NK-92 (cell line): ENCODE data around the gene PLPPR4.

Source experiments
- DNase-seq: peaks from one replicate; lab custom pipeline; 2025; ENCODE audit not compliant: unreplicated experiment; lab: John Stamatoyannopoulos, UW

PLPPR4 gene

DNA sequence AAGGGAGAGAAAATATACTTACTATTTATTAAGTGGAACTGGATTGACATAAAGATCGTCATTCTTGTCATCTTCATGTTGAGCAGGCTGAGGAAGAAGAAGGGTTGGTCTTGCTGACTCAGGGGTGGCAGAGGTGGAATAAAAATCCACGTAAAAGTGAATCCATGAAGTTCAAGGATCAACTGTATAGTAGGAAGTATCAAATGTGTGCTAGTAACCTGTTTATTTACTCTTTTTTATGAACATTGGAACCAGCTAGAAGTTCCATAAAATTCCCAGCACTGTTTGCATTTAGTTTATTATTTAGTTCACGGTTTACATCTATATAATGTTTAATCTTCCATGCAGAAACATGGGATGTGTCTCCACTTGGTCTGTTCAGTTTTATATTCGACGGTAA lies 70.7 kb downstream of the PLPPR4 start:
- no peak for DNase-seq

DNA sequence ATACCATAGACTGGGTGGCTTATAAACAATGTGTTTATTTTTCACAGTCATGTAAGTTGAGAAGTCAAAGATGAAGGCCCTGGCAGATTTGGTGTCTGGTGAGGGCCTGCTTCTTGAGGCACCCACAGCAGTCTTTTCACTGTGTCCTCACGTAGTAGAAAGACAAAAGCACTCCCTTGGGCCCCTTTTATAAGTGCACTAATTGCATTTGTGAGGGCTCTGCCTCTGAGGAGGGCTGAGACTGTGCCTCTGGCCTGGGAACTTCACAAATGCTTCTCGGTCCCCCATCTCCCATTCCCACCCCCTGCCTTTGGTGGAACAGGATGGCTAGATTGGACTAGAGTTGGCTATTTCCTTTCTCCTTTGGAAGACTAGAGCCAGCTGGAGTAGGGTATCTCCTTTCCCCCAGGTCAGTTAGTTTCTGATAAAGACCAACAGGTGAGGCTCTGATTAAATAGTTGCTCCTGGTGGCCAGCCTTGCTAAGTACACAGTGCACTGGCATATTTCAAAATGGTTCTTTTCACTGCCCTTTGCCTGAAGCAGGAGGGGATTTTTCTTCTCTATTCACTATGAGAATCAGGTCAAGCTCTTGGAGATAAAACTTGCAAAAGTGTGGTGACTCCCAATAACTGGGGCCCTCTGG lies 82.9 kb downstream of the PLPPR4 start:
- DNase-seq, result no peak

DNA sequence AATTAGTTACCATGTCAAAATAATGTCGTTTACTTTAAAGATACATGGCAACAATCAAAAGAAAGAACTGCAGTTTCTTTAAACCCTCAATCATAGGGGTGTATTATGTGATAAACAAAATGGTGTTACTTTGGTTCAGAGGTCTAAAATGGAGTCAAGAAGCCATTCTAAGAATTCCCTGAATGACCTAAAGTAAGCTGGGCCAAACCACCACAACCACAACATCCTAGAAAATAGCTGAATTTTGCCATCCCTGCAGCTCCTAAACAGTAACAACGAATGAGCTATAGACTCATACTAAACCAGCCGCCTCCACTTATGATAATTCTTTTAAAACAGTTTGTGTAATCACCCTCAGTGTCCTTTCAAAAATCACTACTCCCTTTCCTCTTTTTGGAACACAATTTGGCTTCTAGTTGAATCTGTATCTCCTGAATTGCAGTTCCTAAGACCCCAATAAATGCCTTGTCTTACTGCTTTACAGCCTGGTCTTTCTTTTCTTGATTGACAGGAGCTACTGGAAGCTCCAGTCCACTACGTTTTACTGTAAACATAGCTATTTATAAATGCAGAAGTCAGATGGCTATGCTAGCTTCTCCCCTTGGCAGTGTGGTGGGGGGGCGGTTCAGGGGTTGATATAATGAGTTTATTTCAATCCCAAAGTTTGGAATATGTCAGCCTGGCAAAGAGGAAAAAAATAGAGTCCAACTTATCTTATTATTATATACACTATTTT lies 84.3 kb downstream of the PLPPR4 start:
- DNase-seq, result no peak

DNA sequence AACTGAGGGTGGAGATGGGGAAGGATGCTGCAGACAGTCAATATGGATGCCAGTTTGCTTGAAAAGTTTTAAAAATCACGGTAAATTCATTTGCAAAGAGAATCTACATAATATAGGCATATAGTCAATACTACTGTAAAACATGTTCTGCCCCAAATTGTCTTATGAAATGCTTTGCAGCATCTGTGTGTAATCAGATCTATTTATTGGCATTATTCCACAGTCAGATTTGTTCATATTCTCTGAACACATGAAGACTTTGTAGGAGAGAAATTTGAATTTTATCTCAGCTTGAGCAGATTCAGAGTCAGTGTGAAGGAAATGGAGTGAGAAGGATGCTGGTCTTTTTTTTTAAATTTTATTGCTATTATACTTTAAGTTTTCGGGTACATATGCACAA lies 88.5 kb downstream of the PLPPR4 start:
- DNase-seq, result no peak

DNA sequence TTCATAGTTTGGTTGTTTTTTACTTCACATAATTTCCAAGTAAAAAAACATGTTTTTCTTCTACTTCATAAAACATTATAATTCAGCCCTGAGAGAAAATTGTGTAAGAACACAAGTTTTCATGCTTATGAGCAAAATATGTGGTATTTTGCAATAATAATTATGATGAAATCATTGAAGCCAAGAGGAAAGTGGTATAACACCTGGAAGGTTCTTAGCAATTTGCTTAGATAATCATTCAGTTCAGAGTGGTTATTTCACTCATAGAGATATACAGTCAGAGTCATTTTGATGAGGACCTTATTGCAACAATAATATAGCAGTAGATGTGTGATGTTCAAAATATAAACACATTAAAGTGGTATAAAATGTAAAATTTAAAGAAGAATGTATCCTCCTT lies 94.5 kb downstream of the PLPPR4 start:
- no peak for DNase-seq
